ENCODE data around the gene MPPED2.

MPPED2 gene

GRCh38 chr11:30406978-30407762 lies 179.0 kb downstream of the MPPED2 start:
- DNase-seq = no peak

- DNase-seq = no peak
These were observed 180.8 kb downstream of the MPPED2 start for GRCh38 chr11:30405385-30405784.

- no peak for DNase-seq
These were observed 182.0 kb downstream of the MPPED2 start for GRCh38 chr11:30404136-30404535.

GRCh38 chr11:30395751-30396150 lies 190.4 kb downstream of the MPPED2 start:
- DNase-seq = no peak

GRCh38 chr11:30393012-30393411 lies 193.1 kb downstream of the MPPED2 start:
- DNase-seq = no peak

GRCh38 chr11:30392221-30392784 lies 193.8 kb downstream of the MPPED2 start:
- no peak for DNase-seq

- DNase-seq = no peak
These were observed 197.2 kb downstream of the MPPED2 start for GRCh38 chr11:30388957-30389356.

GRCh38 chr11:30387891-30388861 lies 198.0 kb downstream of the MPPED2 start:
- no peak for DNase-seq

GRCh38 chr11:30381879-30382278 lies 204.3 kb downstream of the MPPED2 start:
- DNase-seq = no peak

GRCh38 chr11:30380846-30381245 lies 205.3 kb downstream of the MPPED2 start:
- DNase-seq = no peak

GRCh38 chr11:30377347-30377746 lies 208.8 kb downstream of the MPPED2 start:
- DNase-seq = no peak

GRCh38 chr11:30370164-30370563 lies 216.0 kb downstream of the MPPED2 start:
- DNase-seq = no peak

GRCh38 chr11:30368394-30368793 lies 217.8 kb downstream of the MPPED2 start:
- no peak for DNase-seq

- DNase-seq = no peak
These were observed 220.2 kb downstream of the MPPED2 start for GRCh38 chr11:30365793-30366517.

GRCh38 chr11:30364837-30365482 lies 221.2 kb downstream of the MPPED2 start:
- no peak for DNase-seq

GRCh38 chr11:30364139-30364836 lies 221.9 kb downstream of the MPPED2 start:
- DNase-seq = no peak

- no peak for DNase-seq
These were observed 225.4 kb downstream of the MPPED2 start for GRCh38 chr11:30360741-30361140.

Measured in hippocampal formation (tissue), 2 donors.